ENCODE results near the gene SPAG9. TPM values are rescaled to one million over a fixed set of nuclear protein-coding genes. Genes with fewer than 3 reads are reported as not detected.

SPAG9 gene
- total RNA-seq, 1 experiment from 2014 or later = 54.3 TPM

GRCh38 chr17:51014129-51014528 is 106.5 kb downstream of the SPAG9 start:
- H3K79me2 ChIP-seq (ENCODE audit: insufficient read depth, low read length) = no peaks in the 10 kb centered on the region
- no peak overlapping the region for H4K5ac ChIP-seq (ENCODE audit: insufficient read length, low read depth, low read length)
- H3K56ac ChIP-seq (ENCODE audit: insufficient read length, low read depth, low read length) = no peak overlapping the region
- no peak overlapping the region for H3K4ac ChIP-seq (ENCODE audit: low read depth, low read length)
- H2BK20ac ChIP-seq (ENCODE audit: low read depth, low read length, poor library complexity, severe bottlenecking) = no peak overlapping the region
- no peak overlapping the region for H3K18ac ChIP-seq (ENCODE audit: insufficient read length, low read depth, low read length)
- H3K27ac ChIP-seq (ENCODE audit: insufficient read length, low read depth, low read length) = no peak overlapping the region
- no peak overlapping the region for H3K27ac Mint-ChIP-seq
- no peak for TF ChIP-seq CTCF (conservative IDR thresholded peaks at IDR 0.05)
- no peak for DNase-seq
- H3K14ac ChIP-seq (ENCODE audit: insufficient read depth, low read length) = no peak overlapping the region
- H4K91ac ChIP-seq (ENCODE audit: insufficient read length, low read depth, low read length) = no peak overlapping the region
- no CpG with 5 or more reads among the region's 3 CpGs for WGBS (ENCODE audit: extremely low coverage, insufficient read length, low lambda C conversion rate)
- no peak overlapping the region for H3K9ac ChIP-seq (ENCODE audit: extremely low read depth, insufficient read length, low read length)
- H4K8ac ChIP-seq (replicated peaks; ENCODE audit: insufficient read length, low read depth, low read length) = no peak overlapping the region
- H3K36me3 Mint-ChIP-seq (ENCODE audit: insufficient read depth in 1 of 3, low read depth in 3 of 3) = peaks cover 2 to 27% (median 15%) of the 10 kb centered on the region in 3 experiments; a peak in 4 of 7 replicates
- no peak overlapping the region for H2BK15ac ChIP-seq (ENCODE audit: low read depth, low read length)
- no peaks in the 10 kb centered on the region for H4K20me1 ChIP-seq (ENCODE audit: control insufficient read depth, insufficient read depth, insufficient read length)
- peaks cover 2 to 4% of the 10 kb centered on the region in 2 experiments; a peak in 2 of 4 replicates for H3K4me1 Mint-ChIP-seq
- no peak overlapping the region for H3K23ac ChIP-seq (ENCODE audit: insufficient read length, low read depth, low read length)
- H3K23me2 ChIP-seq (ENCODE audit: insufficient read length, low read depth, low read length, poor library complexity, severe bottlenecking) = no peaks in the 10 kb centered on the region
- H3K9me3 ChIP-seq (ENCODE audit: control insufficient read depth, low read depth, low read length) = no peaks in the 10 kb centered on the region
- H3K9me3 Mint-ChIP-seq = no peaks in the 10 kb centered on the region
- H3K4me3 Mint-ChIP-seq = no peak overlapping the region
- no peak overlapping the region for H3K4me2 ChIP-seq (ENCODE audit: insufficient read depth, insufficient read length, low read length)
- H3K4me1 ChIP-seq (ENCODE audit: insufficient read depth, low read length) = no peaks in the 10 kb centered on the region
- no peak overlapping the region for H2AK5ac ChIP-seq (ENCODE audit: insufficient read length, low read length)
- H3T11ph ChIP-seq (ENCODE audit: low read length) = no peak overlapping the region
- H2AFZ ChIP-seq (ENCODE audit: low read length) = no peak overlapping the region
- no peak overlapping the region for H2BK120ac ChIP-seq (ENCODE audit: low read depth, low read length, poor library complexity, severe bottlenecking)
- no peaks in the 10 kb centered on the region for H3K27me3 ChIP-seq (ENCODE audit: insufficient read depth, low read length)
- no peak overlapping the region for H2BK12ac ChIP-seq (ENCODE audit: insufficient read length, low read depth, low read length)
- no peaks in the 10 kb centered on the region for H3K27me3 Mint-ChIP-seq (ENCODE audit: low read depth)
- no peak overlapping the region for H2BK5ac ChIP-seq (ENCODE audit: insufficient read length, low read length)
- no peaks in the 10 kb centered on the region for H3K79me1 ChIP-seq (ENCODE audit: insufficient read depth, low read depth, low read length, poor library complexity, severe bottlenecking)

Data from H9 (cell line).